Smooth muscle cell (in vitro differentiated cells): ENCODE data around the gene CRY2. TPM values are rescaled to one million over a fixed set of nuclear protein-coding genes. Genes with fewer than 3 reads are reported as not detected.
"Not testable (repeated sequence)": the region's sequence is repeated elsewhere in the genome, so short reads cannot be mapped to it uniquely, and the experiment has no call there.

Experiments used
- DNase-seq: peaks from one replicate; lab custom pipeline; 2025; ENCODE audit not compliant: unreplicated experiment; lab: John Stamatoyannopoulos, UW
- H2AFZ ChIP-seq: fragments of 200-600 bp; sonication (generic); 2 replicates; pipeline ENCODE4 v1.6.0; 2016; ENCODE audit warnings: antibody characterized with exemption, low read depth, mild to moderate bottlenecking
- H3F3A ChIP-seq: fragments of 200-600 bp; sonication (generic); 2 replicates; pipeline ENCODE4 v1.6.0; 2017; ENCODE audit warnings: antibody characterized with exemption, low read depth
- H3K27ac ChIP-seq: fragments of 200-600 bp; sonication (generic); 2 replicates; pipeline ENCODE4 v1.5.1; 2016; ENCODE audit warnings: low read depth, mild to moderate bottlenecking
- H3K27me3 ChIP-seq: fragments of 200-600 bp; sonication (generic); 2 replicates; pipeline ENCODE4 v1.6.1; 2016; ENCODE audit warnings: low read depth, mild to moderate bottlenecking
- H3K36me3 ChIP-seq: fragments of 200-600 bp; sonication (generic); 2 replicates; pipeline ENCODE4 v1.5.1; 2016; ENCODE audit warnings: low read depth
- H3K4me1 ChIP-seq: fragments of 200-600 bp; sonication (generic); 2 replicates; pipeline ENCODE4 v1.5.1; 2016; ENCODE audit warnings: low read depth
- H3K4me2 ChIP-seq: fragments of 200-600 bp; sonication (generic); 2 replicates; pipeline ENCODE4 v1.6.0; 2016; ENCODE audit warnings: mild to moderate bottlenecking
- H3K4me3 ChIP-seq: fragments of 200-600 bp; sonication (generic); 2 replicates; pipeline ENCODE4 v1.5.1; 2016; ENCODE audit warnings: mild to moderate bottlenecking
- H3K79me2 ChIP-seq: fragments of 200-600 bp; sonication (generic); 2 replicates; pipeline ENCODE4 v1.6.0; 2016; ENCODE audit warnings: low read depth, mild to moderate bottlenecking
- H3K9ac ChIP-seq: fragments of 200-600 bp; sonication (generic); 2 replicates; pipeline ENCODE4 v1.6.0; 2016; ENCODE audit warnings: low read depth
- H3K9me3 ChIP-seq: fragments of 200-600 bp; sonication (generic); replicated peaks from 2 replicates; pipeline ENCODE4 v1.5.1; 2016; ENCODE audit warnings: low read depth
- H4K20me1 ChIP-seq: fragments of 200-600 bp; sonication (generic); 2 replicates; pipeline ENCODE4 v1.6.0; 2016; ENCODE audit warnings: low read depth
- CTCF ChIP-seq: fragments of 200-600 bp; sonication (generic); IDR thresholded peaks from 2 replicates; pipeline ENCODE4 v1.5.1; 2017; ENCODE audit warnings: borderline replicate concordance, mild to moderate bottlenecking, antibody characterized with exemption; ENCODE audit not compliant: insufficient read depth, poor library complexity, severe bottlenecking
- WGBS: methylation state at CpG from one replicate; pipeline ENCODE4 v1.1.7; 2016; ENCODE audit warnings: low lambda C conversion rate; 5-methylcytosine and 5-hydroxymethylcytosine counted together
- polyA plus RNA-seq: library from polyadenylated mRNA; unstranded; fragments of >200 nt; fragmentation: Nextera tagmentation; extraction: Ambion mirVana; gene quantifications from 2 replicates; pipeline ENCODE4 v1.2.1, GENCODE V29; 2016
- total RNA-seq: library from RNA; depleted of rRNA; stranded (reverse); fragments of >200 nt; gene quantifications from 2 replicates; pipeline ENCODE4 v1.2.3, GENCODE V29; 2014

CRY2 gene
- total and polyA plus RNA-seq, 2 experiments from 2014 or later, result 26.1 to 30.3 TPM

GRCh38 chr11:45904309-45904915 lies 57.1 kb downstream of the CRY2 start:
- no peaks in the 10 kb centered on the region for H3K27me3 ChIP-seq
- peaks cover 9% of the 10 kb centered on the region for H4K20me1 ChIP-seq
- no peak overlapping the region for H3K4me2 ChIP-seq
- no peak for DNase-seq
- no peak overlapping the region for H3K4me3 ChIP-seq
- H3K4me1 ChIP-seq, result peaks cover 6% of the 10 kb centered on the region
- H3K79me2 ChIP-seq, result no peaks in the 10 kb centered on the region
- H3K36me3 ChIP-seq, result no peaks in the 10 kb centered on the region
- no peak overlapping the region for H3K9ac ChIP-seq
- WGBS, result 95% methylated on average over 15 of the region's 15 CpGs
- H3F3A ChIP-seq, result no peaks in the 10 kb centered on the region
- no peak for TF ChIP-seq CTCF
- H3K27ac ChIP-seq, result no peak overlapping the region
- no peaks in the 10 kb centered on the region for H3K9me3 ChIP-seq
- H2AFZ ChIP-seq, result no peak overlapping the region

GRCh38 chr11:45905095-45905494 lies 57.8 kb downstream of the CRY2 start:
- peaks cover 9% of the 10 kb centered on the region for H4K20me1 ChIP-seq
- H3K79me2 ChIP-seq, result no peaks in the 10 kb centered on the region
- no peaks in the 10 kb centered on the region for H3F3A ChIP-seq
- no peaks in the 10 kb centered on the region for H3K9me3 ChIP-seq
- DNase-seq, result no peak
- WGBS, result 94% methylated on average over 19 of the region's 19 CpGs
- no peak overlapping the region for H3K9ac ChIP-seq
- peaks cover 5% of the 10 kb centered on the region for H3K4me1 ChIP-seq
- no peak overlapping the region for H3K4me2 ChIP-seq
- TF ChIP-seq CTCF, result no peak
- H3K27ac ChIP-seq, result no peak overlapping the region
- H2AFZ ChIP-seq, result no peak overlapping the region
- H3K27me3 ChIP-seq, result no peaks in the 10 kb centered on the region
- no peak overlapping the region for H3K4me3 ChIP-seq
- H3K36me3 ChIP-seq, result no peaks in the 10 kb centered on the region

- not testable (repeated sequence) for H4K20me1 ChIP-seq, H3K4me1 ChIP-seq, H3K4me2 ChIP-seq, H3K27ac ChIP-seq, H3K27me3 ChIP-seq, DNase-seq, H3K4me3 ChIP-seq, H3K9ac ChIP-seq, H2AFZ ChIP-seq, H3K9me3 ChIP-seq, H3K79me2 ChIP-seq, H3K36me3 ChIP-seq, H3F3A ChIP-seq
- 98% methylated on average over 3 of the region's 6 CpGs for WGBS
Measured at GRCh38 chr11:45905576-45905975, 58.3 kb downstream of the CRY2 start.

- Histone ChIP-seq H3F3A (no peaks in the 10 kb centered on the region), H4K20me1 (peaks cover 6% of the 10 kb centered on the region), H3K4me2 (no peak overlapping the region), H3K4me1 (no peaks in the 10 kb centered on the region), H2AFZ (no peak overlapping the region), H3K79me2 (no peaks in the 10 kb centered on the region), H3K4me3 (no peak overlapping the region), H3K9me3 (no peaks in the 10 kb centered on the region), H3K27me3 (no peaks in the 10 kb centered on the region), H3K27ac (no peak overlapping the region), H3K36me3 (no peaks in the 10 kb centered on the region), H3K9ac (no peak overlapping the region)
- 83% methylated on average over 18 of the region's 19 CpGs for WGBS
- DNase-seq, result no peak
- TF ChIP-seq CTCF, result no peak
Measured at GRCh38 chr11:45906096-45906682, 58.9 kb downstream of the CRY2 start.
